ENCODE results near the gene SART1. TPM values are rescaled to one million over a fixed set of nuclear protein-coding genes. Genes with fewer than 3 reads are reported as not detected.

Gene SART1
- total and polyA plus RNA-seq, 4 donors = 31.4 to 145 (median 48.3) TPM

DNA sequence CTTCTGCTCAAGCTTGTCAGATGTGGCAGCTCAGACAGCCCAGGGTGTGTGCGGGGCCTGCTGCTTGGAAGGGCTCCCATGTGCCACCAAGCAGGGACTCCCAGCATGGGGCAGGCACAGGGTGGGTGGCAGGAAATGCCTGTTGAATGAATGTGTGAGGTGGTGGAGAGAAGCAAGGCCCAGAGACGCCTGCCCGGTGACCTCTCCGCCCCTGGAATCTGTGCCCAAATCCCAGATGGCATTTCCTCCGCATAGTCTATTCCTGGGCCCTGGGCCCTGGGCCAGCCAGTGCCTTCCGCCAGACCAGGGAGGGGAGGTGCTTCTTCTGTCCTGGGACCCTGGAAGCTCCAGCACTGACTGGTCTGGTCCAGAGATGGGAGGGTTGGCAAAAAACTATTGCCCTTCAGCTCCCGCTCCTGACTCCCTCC is 53.9 kb downstream of the SART1 start:
- Histone ChIP-seq H3K4me3 (no peak overlapping the region), H3K27ac (ENCODE audit: low read depth in 1 of 2, low read length in 1 of 2) (peak overlapping the region in 1 of 2 donors; percentile 2), H3K9ac (ENCODE audit: insufficient read depth in 1 of 2, low read length in 2 of 2) (no peak overlapping the region), H3K4me1 (ENCODE audit: control insufficient read depth in 5 of 5, insufficient read depth in 5 of 5, low read length in 5 of 5) (peaks cover 0 to 9% (median 0%) of the 10 kb centered on the region in 5 donors), H3K27me3 (ENCODE audit: control insufficient read depth in 3 of 3, insufficient read depth in 3 of 3, low read length in 2 of 3) (peaks cover 0 to 23% (median 18%) of the 10 kb centered on the region in 3 donors), H3K9me3 (ENCODE audit: control insufficient read depth in 4 of 4, insufficient read depth in 3 of 4, low read length in 3 of 4) (no peaks in the 10 kb centered on the region), H3K36me3 (ENCODE audit: control insufficient read depth in 4 of 4, insufficient read depth in 4 of 4, low read length in 4 of 4) (no peaks in the 10 kb centered on the region)
- ATAC-seq (ENCODE audit: insufficient read depth, low FRiP score) = no peak
- 69 to 88% methylated on average over 7 of the region's 7 CpGs for WGBS, 2 donors
- TF ChIP-seq, protein P1, sequence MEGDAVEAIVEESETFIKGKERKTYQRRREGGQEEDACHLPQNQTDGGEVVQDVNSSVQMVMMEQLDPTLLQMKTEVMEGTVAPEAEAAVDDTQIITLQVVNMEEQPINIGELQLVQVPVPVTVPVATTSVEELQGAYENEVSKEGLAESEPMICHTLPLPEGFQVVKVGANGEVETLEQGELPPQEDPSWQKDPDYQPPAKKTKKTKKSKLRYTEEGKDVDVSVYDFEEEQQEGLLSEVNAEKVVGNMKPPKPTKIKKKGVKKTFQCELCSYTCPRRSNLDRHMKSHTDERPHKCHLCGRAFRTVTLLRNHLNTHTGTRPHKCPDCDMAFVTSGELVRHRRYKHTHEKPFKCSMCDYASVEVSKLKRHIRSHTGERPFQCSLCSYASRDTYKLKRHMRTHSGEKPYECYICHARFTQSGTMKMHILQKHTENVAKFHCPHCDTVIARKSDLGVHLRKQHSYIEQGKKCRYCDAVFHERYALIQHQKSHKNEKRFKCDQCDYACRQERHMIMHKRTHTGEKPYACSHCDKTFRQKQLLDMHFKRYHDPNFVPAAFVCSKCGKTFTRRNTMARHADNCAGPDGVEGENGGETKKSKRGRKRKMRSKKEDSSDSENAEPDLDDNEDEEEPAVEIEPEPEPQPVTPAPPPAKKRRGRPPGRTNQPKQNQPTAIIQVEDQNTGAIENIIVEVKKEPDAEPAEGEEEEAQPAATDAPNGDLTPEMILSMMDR (IDR thresholded peaks at IDR 0.05; ENCODE audit: control extremely low read depth, extremely low read depth) = no peak
- DNase-seq = no peak

DNA sequence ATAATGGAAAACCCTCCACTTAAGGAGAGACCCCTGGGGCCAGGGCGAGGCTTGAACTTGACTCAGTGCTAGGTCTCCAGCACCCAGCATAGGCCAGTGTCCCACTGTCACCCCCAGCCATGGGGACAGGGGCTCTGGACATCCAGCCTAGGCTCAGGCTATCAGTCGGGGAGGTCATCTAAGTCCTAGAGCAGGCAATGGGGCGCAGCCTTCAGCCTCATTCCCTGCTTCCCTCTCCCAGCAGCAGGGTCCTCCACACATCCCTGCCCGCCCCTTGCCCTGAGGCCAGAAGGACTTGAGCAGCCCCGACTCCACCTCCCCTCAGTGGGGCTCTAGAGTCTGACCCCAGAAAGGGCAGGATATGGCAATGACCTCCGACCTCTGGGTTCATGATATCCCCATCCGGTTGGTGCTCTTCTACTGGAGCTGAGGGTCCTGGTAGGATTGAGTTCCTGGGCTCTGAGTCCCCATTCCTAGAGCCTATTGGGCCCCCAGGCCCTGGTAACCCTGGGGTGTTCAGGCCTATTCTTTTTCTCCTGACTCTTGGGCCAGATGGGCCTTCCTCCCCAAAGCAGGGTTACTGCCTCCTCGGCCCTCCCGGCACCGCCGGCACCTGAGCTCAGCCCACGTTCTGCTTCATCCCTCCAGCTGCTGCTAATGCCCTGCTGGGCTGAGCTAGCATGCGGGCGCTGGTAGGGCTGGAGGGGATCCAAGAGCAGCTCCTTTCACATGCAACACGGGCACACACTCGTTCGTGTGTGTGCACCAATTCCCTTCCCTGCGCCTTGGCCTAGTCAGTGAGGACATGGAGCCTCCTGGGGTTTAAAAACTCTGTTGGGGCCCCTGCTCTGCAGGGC is 54.6 kb downstream of the SART1 start:
- no peak overlapping the region for H3K9ac ChIP-seq (ENCODE audit: insufficient read depth in 1 of 2, low read length in 2 of 2)
- H3K27ac ChIP-seq (ENCODE audit: low read depth in 1 of 2, low read length in 1 of 2) = peak overlapping the region in 1 of 2 donors; percentile 2
- DNase-seq (no peak), ATAC-seq (ENCODE audit: insufficient read depth, low FRiP score) (no peak)
- H3K27me3 ChIP-seq (ENCODE audit: control insufficient read depth in 3 of 3, insufficient read depth in 3 of 3, low read length in 2 of 3) = peaks cover 0 to 16% (median 13%) of the 10 kb centered on the region in 3 donors
- TF ChIP-seq, protein P1 (IDR thresholded peaks at IDR 0.05; ENCODE audit: control extremely low read depth, extremely low read depth) = no peak
- H3K4me1 ChIP-seq (ENCODE audit: control insufficient read depth in 5 of 5, insufficient read depth in 5 of 5, low read length in 5 of 5) = peaks cover 0 to 9% (median 0%) of the 10 kb centered on the region in 5 donors
- H3K4me3 ChIP-seq = no peak overlapping the region
- no peaks in the 10 kb centered on the region for H3K9me3 ChIP-seq (ENCODE audit: control insufficient read depth in 4 of 4, insufficient read depth in 3 of 4, low read length in 3 of 4)
- H3K36me3 ChIP-seq (ENCODE audit: control insufficient read depth in 4 of 4, insufficient read depth in 4 of 4, low read length in 4 of 4) = no peaks in the 10 kb centered on the region
- WGBS, 2 donors = 89 to 93% methylated on average over 18 of the region's 18 CpGs

DNA sequence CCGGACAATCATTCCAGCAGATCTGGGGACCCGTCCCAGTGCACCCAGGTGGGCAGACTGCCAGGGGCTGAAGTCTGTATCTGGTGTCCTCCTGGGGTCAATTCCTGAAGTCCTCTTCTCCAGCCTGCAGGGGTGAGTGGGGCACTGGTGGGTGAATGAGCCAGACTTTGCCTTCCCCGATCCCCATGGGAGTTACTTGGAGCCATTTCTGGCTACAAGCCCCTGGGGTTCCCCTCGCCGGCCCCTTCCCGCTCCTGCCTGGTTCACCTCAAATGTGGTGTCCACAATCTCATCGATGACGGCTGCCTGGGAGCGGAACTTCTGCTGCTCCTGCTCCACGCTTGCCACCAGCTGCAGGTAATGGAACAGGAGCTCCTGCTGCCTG is 55.3 kb downstream of the SART1 start:
- no peak for DNase-seq
- Histone ChIP-seq H3K4me1 (ENCODE audit: control insufficient read depth in 5 of 5, insufficient read depth in 5 of 5, low read length in 5 of 5) (peaks cover 0 to 6% (median 0%) of the 10 kb centered on the region in 5 donors), H3K36me3 (ENCODE audit: control insufficient read depth in 4 of 4, insufficient read depth in 4 of 4, low read length in 4 of 4) (no peaks in the 10 kb centered on the region), H3K9ac (ENCODE audit: insufficient read depth in 1 of 2, low read length in 2 of 2) (no peak overlapping the region), H3K27ac (ENCODE audit: low read depth in 1 of 2, low read length in 1 of 2) (no peak overlapping the region), H3K4me3 (no peak overlapping the region), H3K9me3 (ENCODE audit: control insufficient read depth in 4 of 4, insufficient read depth in 3 of 4, low read length in 3 of 4) (no peaks in the 10 kb centered on the region), H3K27me3 (ENCODE audit: control insufficient read depth in 3 of 3, insufficient read depth in 3 of 3, low read length in 2 of 3) (peaks cover 0 to 10% (median 8%) of the 10 kb centered on the region in 3 donors)
- TF ChIP-seq, protein P1 (IDR thresholded peaks at IDR 0.05; ENCODE audit: control extremely low read depth, extremely low read depth) = no peak
- ATAC-seq (ENCODE audit: insufficient read depth, low FRiP score) = no peak
- 92 to 97% methylated on average over 10 of the region's 10 CpGs for WGBS, 2 donors
